ENCODE results near the gene TRPM3.

DNA sequence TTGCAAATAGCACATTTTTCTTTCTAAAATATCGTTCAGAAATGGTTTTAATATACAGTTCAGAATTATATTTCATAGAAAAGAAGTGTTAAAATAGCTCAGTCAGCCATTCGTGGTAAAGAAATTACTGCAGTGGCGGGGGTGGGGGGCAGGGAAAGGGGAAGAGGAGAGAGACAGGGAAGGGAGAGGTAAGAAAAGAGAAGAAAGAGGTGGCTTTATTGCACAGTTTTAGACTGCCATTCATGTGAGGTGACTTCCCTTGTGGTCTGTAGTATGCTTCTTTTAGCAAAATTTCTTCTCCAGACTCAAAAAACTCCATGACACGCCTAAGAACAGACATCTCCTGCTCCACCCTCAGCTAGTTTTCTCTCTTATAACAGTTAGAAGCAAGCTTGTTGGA, 259.6 kb downstream of the TRPM3 start:
- TF ChIP-seq REPIN1 (tag by site-specific recombination; IDR thresholded peaks at IDR 0.05; ENCODE audit: low read depth) (no peak), ZNF654 (tag by site-specific recombination; IDR thresholded peaks at IDR 0.05; ENCODE audit: low read depth) (no peak), ZNF19 (tag by site-specific recombination; IDR thresholded peaks at IDR 0.05; ENCODE audit: low read depth) (no peak)
- TF ChIP-seq, protein P1, sequence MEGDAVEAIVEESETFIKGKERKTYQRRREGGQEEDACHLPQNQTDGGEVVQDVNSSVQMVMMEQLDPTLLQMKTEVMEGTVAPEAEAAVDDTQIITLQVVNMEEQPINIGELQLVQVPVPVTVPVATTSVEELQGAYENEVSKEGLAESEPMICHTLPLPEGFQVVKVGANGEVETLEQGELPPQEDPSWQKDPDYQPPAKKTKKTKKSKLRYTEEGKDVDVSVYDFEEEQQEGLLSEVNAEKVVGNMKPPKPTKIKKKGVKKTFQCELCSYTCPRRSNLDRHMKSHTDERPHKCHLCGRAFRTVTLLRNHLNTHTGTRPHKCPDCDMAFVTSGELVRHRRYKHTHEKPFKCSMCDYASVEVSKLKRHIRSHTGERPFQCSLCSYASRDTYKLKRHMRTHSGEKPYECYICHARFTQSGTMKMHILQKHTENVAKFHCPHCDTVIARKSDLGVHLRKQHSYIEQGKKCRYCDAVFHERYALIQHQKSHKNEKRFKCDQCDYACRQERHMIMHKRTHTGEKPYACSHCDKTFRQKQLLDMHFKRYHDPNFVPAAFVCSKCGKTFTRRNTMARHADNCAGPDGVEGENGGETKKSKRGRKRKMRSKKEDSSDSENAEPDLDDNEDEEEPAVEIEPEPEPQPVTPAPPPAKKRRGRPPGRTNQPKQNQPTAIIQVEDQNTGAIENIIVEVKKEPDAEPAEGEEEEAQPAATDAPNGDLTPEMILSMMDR (tag by site-specific recombination; IDR thresholded peaks at IDR 0.05) = no peak
